Trophoblast cell (in vitro differentiated cells and primary cell): ENCODE data around the gene BRAF.
A peak's percentile ranks its signal among the peaks of the same experiment; 100 is the strongest.

Source experiments
- DNase-seq, 2 donors: peaks; one replicate each; pipeline ENCODE4 v3.0.0-alpha.2; 2016
- H2AFZ ChIP-seq: 2 replicates; pipeline ENCODE4 v1.6.1; 2013; ENCODE audit warnings: low read length, moderate library complexity, mild to moderate bottlenecking; ENCODE audit not compliant: insufficient read depth, poor library complexity
- H2AK5ac ChIP-seq: 2 replicates; pipeline ENCODE4 v1.6.1; 2013; ENCODE audit warnings: mild to moderate bottlenecking, low read length
- H2BK120ac ChIP-seq: 2 replicates; pipeline ENCODE4 v1.6.1; 2013; ENCODE audit warnings: low read length, mild to moderate bottlenecking, moderate library complexity; ENCODE audit not compliant: insufficient read depth, poor library complexity
- H2BK12ac ChIP-seq: 2 replicates; pipeline ENCODE4 v1.6.1; 2013; ENCODE audit warnings: mild to moderate bottlenecking, low read length, moderate library complexity
- H2BK5ac ChIP-seq: 2 replicates; pipeline ENCODE4 v1.6.1; 2013; ENCODE audit warnings: low read length, low read depth, moderate library complexity, mild to moderate bottlenecking; ENCODE audit not compliant: poor library complexity
- H3K14ac ChIP-seq: 2 replicates; pipeline ENCODE4 v1.6.1; 2013; ENCODE audit warnings: mild to moderate bottlenecking, low read length
- H3K18ac ChIP-seq: 2 replicates; pipeline ENCODE4 v1.6.1; 2013; ENCODE audit warnings: mild to moderate bottlenecking, low read length
- H3K23ac ChIP-seq: 2 replicates; pipeline ENCODE4 v1.6.1; 2013; ENCODE audit warnings: low read length
- H3K27ac ChIP-seq: 2 replicates; pipeline ENCODE4 v1.5.1; 2013; ENCODE audit warnings: low read depth, mild to moderate bottlenecking, inconsistent platforms, low read length, moderate library complexity
- H3K27me3 ChIP-seq: 2 replicates; pipeline ENCODE4 v1.6.1; 2013; ENCODE audit warnings: inconsistent platforms, mild to moderate bottlenecking, low read length, moderate library complexity; ENCODE audit not compliant: insufficient read depth
- H3K36me3 ChIP-seq, 2 experiments: 1 replicate in 1 of 2; 2 replicates in 1 of 2; pipeline ENCODE4 v1.6.1; 2013; ENCODE audit warnings: low read length in 2 of 2, mild to moderate bottlenecking in 2 of 2, moderate library complexity in 1 of 2; ENCODE audit not compliant: insufficient read depth in 2 of 2, control insufficient read depth in 1 of 2
- H3K4ac ChIP-seq: 2 replicates; pipeline ENCODE4 v1.6.1; 2013; ENCODE audit warnings: low read depth, mild to moderate bottlenecking, low read length, moderate library complexity
- H3K4me1 ChIP-seq, 2 experiments: 1 replicate in 1 of 2; 2 replicates in 1 of 2; pipeline ENCODE4 v1.6.1; 2013; ENCODE audit warnings: low read length in 2 of 2, mild to moderate bottlenecking in 2 of 2, moderate library complexity in 1 of 2; ENCODE audit not compliant: insufficient read depth in 2 of 2, control insufficient read depth in 1 of 2
- H3K4me2 ChIP-seq: 2 replicates; pipeline ENCODE4 v1.6.1; 2013; ENCODE audit warnings: inconsistent platforms, mild to moderate bottlenecking, low read length, moderate library complexity
- H3K4me3 ChIP-seq: 2 replicates; pipeline ENCODE4 v1.5.1; 2013; ENCODE audit warnings: mild to moderate bottlenecking, low read depth, low read length, inconsistent platforms
- H3K79me1 ChIP-seq: one replicate; pipeline ENCODE4 v1.6.1; 2013; ENCODE audit warnings: low read length
- H3K79me2 ChIP-seq: 2 replicates; pipeline ENCODE4 v1.6.1; 2013; ENCODE audit warnings: low read length, mild to moderate bottlenecking; ENCODE audit not compliant: control insufficient read depth, insufficient read depth, poor library complexity
- H3K9ac ChIP-seq: 2 replicates; pipeline ENCODE4 v1.6.1; 2013; ENCODE audit warnings: mild to moderate bottlenecking, low read length
- H3K9me3 ChIP-seq: 2 replicates; pipeline ENCODE4 v1.6.1; 2013; ENCODE audit warnings: low read depth, mild to moderate bottlenecking, control low read depth, inconsistent platforms, low read length; ENCODE audit not compliant: insufficient read depth
- H4K12ac ChIP-seq: 2 replicates; pipeline ENCODE4 v1.6.1; 2013; ENCODE audit warnings: low read depth, mild to moderate bottlenecking, low read length, moderate library complexity
- H4K8ac ChIP-seq: 2 replicates; pipeline ENCODE4 v1.6.1; 2013; ENCODE audit warnings: low read depth, mild to moderate bottlenecking, low read length, moderate library complexity
- H4K91ac ChIP-seq: one replicate; pipeline ENCODE4 v1.6.1; 2013; ENCODE audit warnings: low read depth, mild to moderate bottlenecking, low read length, moderate library complexity
- WGBS: extraction: QIAGEN DNeasy Blood & Tissue Kit; methylation state at CpG from one replicate; pipeline ENCODE4 v1.1.7; 2013; ENCODE audit warnings: missing lambda C conversion rate; ENCODE audit not compliant: insufficient read length, insufficient coverage; ENCODE audit errors: extremely low coverage; 5-methylcytosine and 5-hydroxymethylcytosine counted together

BRAF gene

DNA sequence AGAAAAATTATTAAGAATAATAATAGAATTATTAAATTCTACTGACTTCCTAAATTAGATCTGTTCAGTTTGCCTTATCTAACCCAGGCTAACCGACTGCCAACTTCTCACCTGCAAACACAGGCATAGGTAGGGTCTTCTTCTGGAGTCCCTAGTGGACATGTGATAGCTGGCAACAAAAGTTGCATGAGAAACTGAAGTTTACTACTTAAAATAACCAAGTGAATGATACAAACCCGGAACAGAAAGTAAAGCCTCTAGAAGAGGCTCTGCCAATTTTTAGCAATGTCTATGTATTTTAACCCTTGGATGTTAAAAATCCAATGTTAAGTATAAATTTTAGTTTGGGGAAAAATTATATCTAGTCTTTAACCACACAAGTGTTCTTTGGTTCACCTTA lies 190.6 kb downstream of the BRAF start:
- Histone ChIP-seq H4K91ac (no peak overlapping the region), H3K9ac (no peak overlapping the region), H3K4me1 (no peaks in the 10 kb centered on the region), H3K9me3 (no peaks in the 10 kb centered on the region), H3K4me3 (no peak overlapping the region), H2AK5ac (no peak overlapping the region), H3K79me1 (no peaks in the 10 kb centered on the region), H3K27ac (no peak overlapping the region), H2BK5ac (no peak overlapping the region), H2AFZ (no peak overlapping the region), H3K36me3 (peaks cover 1 to 9% of the 10 kb centered on the region in 2 experiments), H3K14ac (no peak overlapping the region), H4K12ac (no peak overlapping the region), H3K79me2 (no peaks in the 10 kb centered on the region), H3K4ac (no peak overlapping the region), H3K23ac (no peak overlapping the region), H3K4me2 (no peak overlapping the region), H3K27me3 (no peaks in the 10 kb centered on the region), H2BK12ac (no peak overlapping the region), H4K8ac (no peak overlapping the region), H3K18ac (no peak overlapping the region), H2BK120ac (no peak overlapping the region)
- DNase-seq = no peak
- WGBS = no CpG with 5 or more reads among the region's 2 CpGs

DNA sequence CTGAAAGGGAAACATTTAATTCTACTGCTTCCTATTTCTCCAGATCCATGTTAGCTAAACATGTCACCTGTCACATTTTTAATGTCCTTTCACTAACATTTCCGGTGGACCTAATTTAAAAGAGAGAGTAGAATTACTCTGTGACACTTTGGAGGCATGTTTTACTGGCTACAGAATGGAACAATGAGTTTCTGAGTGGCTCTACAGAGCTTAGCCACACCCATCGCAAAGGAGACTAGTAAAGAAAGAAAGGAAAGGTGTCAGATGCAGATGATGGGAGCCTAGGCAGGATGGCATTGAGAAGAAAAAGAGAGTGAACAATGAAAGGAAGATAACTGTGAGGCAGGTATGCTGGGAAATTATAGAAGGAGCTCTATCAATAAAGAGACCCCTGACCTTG lies 192.3 kb downstream of the BRAF start:
- Histone ChIP-seq H3K79me1 (no peaks in the 10 kb centered on the region), H3K9me3 (no peaks in the 10 kb centered on the region), H3K4ac (no peak overlapping the region), H4K91ac (no peak overlapping the region), H3K4me1 (no peaks in the 10 kb centered on the region), H3K79me2 (no peaks in the 10 kb centered on the region), H4K8ac (no peak overlapping the region), H2AFZ (no peak overlapping the region), H3K36me3 (peaks cover 0 to 8% of the 10 kb centered on the region in 2 experiments), H3K14ac (no peak overlapping the region), H2AK5ac (no peak overlapping the region), H3K23ac (no peak overlapping the region), H3K27ac (no peak overlapping the region), H3K4me3 (no peak overlapping the region), H3K27me3 (no peaks in the 10 kb centered on the region), H2BK120ac (no peak overlapping the region), H3K9ac (no peak overlapping the region), H2BK5ac (no peak overlapping the region), H4K12ac (no peak overlapping the region), H3K18ac (no peak overlapping the region), H3K4me2 (no peak overlapping the region), H2BK12ac (no peak overlapping the region)
- WGBS = no CpG with 5 or more reads among the region's 2 CpGs
- no peak for DNase-seq

DNA sequence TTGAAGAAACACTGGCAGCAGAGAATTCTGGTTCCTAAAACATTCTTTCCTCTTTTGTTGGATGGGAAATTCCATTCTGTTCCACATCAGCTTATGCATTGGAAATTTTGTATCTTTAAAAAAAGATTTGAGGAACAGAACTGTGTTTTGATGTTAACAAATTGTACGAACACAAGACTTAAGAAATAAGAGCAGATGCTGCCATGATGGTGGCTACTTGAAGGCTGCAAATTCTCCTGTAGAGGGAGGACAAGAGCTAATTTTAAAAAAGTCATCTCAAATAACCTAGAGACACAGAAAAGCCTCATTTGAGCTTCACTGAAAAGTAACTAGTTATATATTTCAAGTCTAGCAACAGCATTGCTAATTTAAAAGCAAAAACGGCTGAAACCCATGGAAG lies 198.4 kb downstream of the BRAF start:
- no peak overlapping the region for H2BK5ac ChIP-seq

DNA sequence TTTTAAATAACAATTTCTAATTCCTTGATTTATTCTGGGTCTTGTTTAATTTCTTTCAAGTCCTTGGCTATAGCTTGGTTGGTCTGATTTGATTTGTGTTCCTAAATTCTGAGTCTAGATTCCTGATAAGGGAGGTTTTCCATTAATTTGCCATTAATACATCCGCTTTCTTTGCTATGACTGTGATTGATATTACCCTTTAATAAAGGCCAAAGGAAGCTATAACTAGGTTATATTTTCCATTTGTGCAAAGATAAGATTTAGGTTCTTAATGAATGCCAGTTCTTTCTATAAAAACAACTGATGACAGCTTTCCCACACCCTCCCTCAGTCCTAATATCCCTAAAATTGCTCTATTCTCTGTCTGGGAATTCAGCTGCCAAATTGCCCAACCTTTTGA lies 200.0 kb downstream of the BRAF start:
- Histone ChIP-seq H3K27ac (no peak overlapping the region), H3K9me3 (peaks cover 1% of the 10 kb centered on the region), H3K79me1 (no peaks in the 10 kb centered on the region), H3K4me3 (no peak overlapping the region), H2BK120ac (no peak overlapping the region), H4K8ac (no peak overlapping the region), H3K79me2 (no peaks in the 10 kb centered on the region), H3K4me2 (no peak overlapping the region), H2BK12ac (no peak overlapping the region), H3K27me3 (no peaks in the 10 kb centered on the region), H4K12ac (no peak overlapping the region), H3K36me3 (peaks cover 2% of the 10 kb centered on the region in 2 experiments), H3K9ac (no peak overlapping the region), H3K14ac (no peak overlapping the region), H3K18ac (no peak overlapping the region), H2AFZ (no peak overlapping the region), H3K4ac (no peak overlapping the region), H2BK5ac (no peak overlapping the region), H2AK5ac (no peak overlapping the region), H3K4me1 (no peaks in the 10 kb centered on the region), H3K23ac (no peak overlapping the region), H4K91ac (no peak overlapping the region)
- no CpG with 5 or more reads among the region's 1 CpG for WGBS
- DNase-seq = no peak

More for the DNA sequence above, 198.4 kb downstream of the BRAF start:
- Histone ChIP-seq H3K9ac (no peak overlapping the region), H4K8ac (no peak overlapping the region), H3K23ac (no peak overlapping the region), H3K36me3 (peaks cover 2 to 5% of the 10 kb centered on the region in 2 experiments), H3K18ac (no peak overlapping the region), H4K12ac (no peak overlapping the region), H3K4me1 (no peaks in the 10 kb centered on the region), H2AFZ (no peak overlapping the region), H3K79me2 (no peaks in the 10 kb centered on the region), H3K9me3 (peaks cover 1% of the 10 kb centered on the region), H2AK5ac (no peak overlapping the region), H2BK12ac (no peak overlapping the region), H2BK120ac (no peak overlapping the region), H3K14ac (no peak overlapping the region), H3K27me3 (no peaks in the 10 kb centered on the region), H3K4ac (no peak overlapping the region), H3K79me1 (no peaks in the 10 kb centered on the region), H3K4me2 (no peak overlapping the region), H4K91ac (no peak overlapping the region), H3K4me3 (no peak overlapping the region), H3K27ac (no peak overlapping the region)
- WGBS = no CpG with 5 or more reads among the region's 2 CpGs
- DNase-seq = peak in 1 of 2 donors; percentile 62
